ENCODE measurements around the gene TANGO2.

Gene TANGO2

GRCh38 chr22:19981961-19982920 lies 38.7 kb upstream of the TANGO2 start:
- no peak for TF ChIP-seq MAX (IDR thresholded peaks at IDR 0.05; ENCODE audit: low read depth, low read length)
- no peak for TF ChIP-seq POLR2A (IDR thresholded peaks at IDR 0.05; ENCODE audit: extremely low read depth, insufficient read length)
- no peak for TF ChIP-seq MYC (IDR thresholded peaks at IDR 0.05; ENCODE audit: low read depth, low read length)
- TF ChIP-seq, protein P1, sequence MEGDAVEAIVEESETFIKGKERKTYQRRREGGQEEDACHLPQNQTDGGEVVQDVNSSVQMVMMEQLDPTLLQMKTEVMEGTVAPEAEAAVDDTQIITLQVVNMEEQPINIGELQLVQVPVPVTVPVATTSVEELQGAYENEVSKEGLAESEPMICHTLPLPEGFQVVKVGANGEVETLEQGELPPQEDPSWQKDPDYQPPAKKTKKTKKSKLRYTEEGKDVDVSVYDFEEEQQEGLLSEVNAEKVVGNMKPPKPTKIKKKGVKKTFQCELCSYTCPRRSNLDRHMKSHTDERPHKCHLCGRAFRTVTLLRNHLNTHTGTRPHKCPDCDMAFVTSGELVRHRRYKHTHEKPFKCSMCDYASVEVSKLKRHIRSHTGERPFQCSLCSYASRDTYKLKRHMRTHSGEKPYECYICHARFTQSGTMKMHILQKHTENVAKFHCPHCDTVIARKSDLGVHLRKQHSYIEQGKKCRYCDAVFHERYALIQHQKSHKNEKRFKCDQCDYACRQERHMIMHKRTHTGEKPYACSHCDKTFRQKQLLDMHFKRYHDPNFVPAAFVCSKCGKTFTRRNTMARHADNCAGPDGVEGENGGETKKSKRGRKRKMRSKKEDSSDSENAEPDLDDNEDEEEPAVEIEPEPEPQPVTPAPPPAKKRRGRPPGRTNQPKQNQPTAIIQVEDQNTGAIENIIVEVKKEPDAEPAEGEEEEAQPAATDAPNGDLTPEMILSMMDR (IDR thresholded peaks at IDR 0.05; ENCODE audit: low read depth, low read length): no peak
- H3K4me3 ChIP-seq (ENCODE audit: low read depth, low read length): no peak overlapping the region
- no peak for DNase-seq (ENCODE audit: low read depth)

- TF ChIP-seq MYC (IDR thresholded peaks at IDR 0.05; ENCODE audit: low read depth, low read length) (no peak), POLR2A (IDR thresholded peaks at IDR 0.05; ENCODE audit: extremely low read depth, insufficient read length) (no peak), MAX (IDR thresholded peaks at IDR 0.05; ENCODE audit: low read depth, low read length) (no peak)
- TF ChIP-seq, protein P1 (IDR thresholded peaks at IDR 0.05; ENCODE audit: low read depth, low read length): no peak
- no peak overlapping the region for H3K4me3 ChIP-seq (ENCODE audit: low read depth, low read length)
- DNase-seq (ENCODE audit: low read depth): no peak
These were observed 37.8 kb upstream of the TANGO2 start for GRCh38 chr22:19982991-19983578.

GRCh38 chr22:19983741-19984140 lies 37.2 kb upstream of the TANGO2 start:
- TF ChIP-seq POLR2A (IDR thresholded peaks at IDR 0.05; ENCODE audit: extremely low read depth, insufficient read length) (no peak), MYC (IDR thresholded peaks at IDR 0.05; ENCODE audit: low read depth, low read length) (no peak), MAX (IDR thresholded peaks at IDR 0.05; ENCODE audit: low read depth, low read length) (no peak)
- TF ChIP-seq, protein P1 (IDR thresholded peaks at IDR 0.05; ENCODE audit: low read depth, low read length): no peak
- no peak overlapping the region for H3K4me3 ChIP-seq (ENCODE audit: low read depth, low read length)
- DNase-seq (ENCODE audit: low read depth): no peak

GRCh38 chr22:19984201-19984753 lies 36.6 kb upstream of the TANGO2 start:
- H3K4me3 ChIP-seq (ENCODE audit: low read depth, low read length): no peak overlapping the region
- no peak for TF ChIP-seq MYC (IDR thresholded peaks at IDR 0.05; ENCODE audit: low read depth, low read length)
- TF ChIP-seq, protein P1 (IDR thresholded peaks at IDR 0.05; ENCODE audit: low read depth, low read length): no peak
- no peak for TF ChIP-seq MAX (IDR thresholded peaks at IDR 0.05; ENCODE audit: low read depth, low read length)
- no peak for TF ChIP-seq POLR2A (IDR thresholded peaks at IDR 0.05; ENCODE audit: extremely low read depth, insufficient read length)
- no peak for DNase-seq (ENCODE audit: low read depth)

GRCh38 chr22:19984851-19985811 lies 35.8 kb upstream of the TANGO2 start:
- H3K4me3 ChIP-seq (ENCODE audit: low read depth, low read length): no peak overlapping the region
- TF ChIP-seq MAX (IDR thresholded peaks at IDR 0.05; ENCODE audit: low read depth, low read length): no peak
- no peak for TF ChIP-seq MYC (IDR thresholded peaks at IDR 0.05; ENCODE audit: low read depth, low read length)
- TF ChIP-seq POLR2A (IDR thresholded peaks at IDR 0.05; ENCODE audit: extremely low read depth, insufficient read length): no peak
- TF ChIP-seq, protein P1 (IDR thresholded peaks at IDR 0.05; ENCODE audit: low read depth, low read length): no peak
- no peak for DNase-seq (ENCODE audit: low read depth)

All from NB4 (cell line).